ENCODE data around the gene WDR53.
A peak's percentile ranks its signal among the peaks of the same experiment; 100 is the strongest.
"Not testable (repeated sequence)": the region's sequence is repeated elsewhere in the genome, so short reads cannot be mapped to it uniquely, and the experiment has no call there.

WDR53 gene

DNA sequence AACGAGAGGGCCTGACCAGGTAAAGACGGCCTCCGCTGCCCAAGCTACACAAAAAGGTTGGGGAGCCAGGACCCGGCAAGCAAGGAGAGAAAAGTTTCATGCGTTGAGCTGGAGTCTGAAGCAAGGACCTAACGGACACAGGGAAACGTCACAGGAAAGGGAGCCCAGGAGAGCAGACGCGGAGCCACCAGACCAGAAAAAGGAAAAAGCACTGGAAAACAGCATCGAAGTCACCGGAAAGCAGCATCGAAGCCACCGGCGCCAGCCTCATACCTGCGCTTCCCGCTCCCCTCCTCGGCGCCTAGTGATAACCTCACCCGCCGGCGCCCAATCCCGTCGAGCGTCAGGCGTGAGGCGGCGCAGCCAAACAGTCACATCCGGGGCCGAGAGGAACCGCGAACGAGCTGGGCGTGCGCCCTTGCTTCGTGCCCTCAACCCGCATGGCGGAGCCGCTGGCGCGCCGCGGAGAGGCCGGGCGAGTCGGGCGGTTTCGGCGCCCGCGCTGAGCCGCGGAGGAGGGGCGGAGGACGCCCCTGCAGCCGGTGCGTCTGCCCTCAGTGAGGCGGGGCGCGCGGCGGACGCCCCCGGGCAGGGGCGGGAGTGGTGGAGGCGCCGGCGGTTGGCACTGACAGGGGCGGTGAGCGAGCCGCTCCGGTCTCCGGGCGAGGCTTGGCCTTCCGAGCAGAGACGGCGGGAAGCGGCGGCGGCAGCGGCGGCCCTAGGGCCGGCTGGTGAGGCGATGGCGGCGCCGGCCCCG, at the start of gene WDR53, which contains the start of gene FBXO45:
Gene WDR53, minus strand, starts transcription at position 309 of the 757 bp plus-strand sequence. CDS start 7,079 bp downstream, outside the sequence.
Gene FBXO45, plus strand, starts transcription at position 415 of the 757 bp plus-strand sequence. Its CDS starts 325 bp downstream, at position 740.
- peak; percentile 82 for DNase-seq

- no peak for DNase-seq
Observed at GRCh38 chr3:196617256-196617655, 48.9 kb upstream of the WDR53 start.

DNA sequence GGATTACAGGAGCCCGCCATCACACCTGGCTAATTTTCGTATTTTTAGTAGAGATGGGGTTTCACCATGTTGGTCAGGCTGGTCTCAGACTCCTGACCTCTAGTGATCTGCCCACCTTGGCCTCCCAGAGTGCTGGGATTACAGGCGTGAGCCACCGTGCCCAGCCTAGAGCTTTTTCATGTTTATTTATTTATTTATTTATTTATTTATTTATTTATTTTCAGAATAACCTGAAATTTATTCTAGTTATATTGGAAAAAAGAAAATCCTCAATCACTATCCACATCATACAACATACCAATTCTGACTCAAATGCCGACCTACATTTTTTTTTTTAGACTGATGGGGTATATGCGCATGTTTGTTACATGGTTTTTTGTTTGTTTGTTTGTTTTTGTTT, 46.9 kb upstream of the WDR53 start:
- not testable (repeated sequence) for DNase-seq

DNA sequence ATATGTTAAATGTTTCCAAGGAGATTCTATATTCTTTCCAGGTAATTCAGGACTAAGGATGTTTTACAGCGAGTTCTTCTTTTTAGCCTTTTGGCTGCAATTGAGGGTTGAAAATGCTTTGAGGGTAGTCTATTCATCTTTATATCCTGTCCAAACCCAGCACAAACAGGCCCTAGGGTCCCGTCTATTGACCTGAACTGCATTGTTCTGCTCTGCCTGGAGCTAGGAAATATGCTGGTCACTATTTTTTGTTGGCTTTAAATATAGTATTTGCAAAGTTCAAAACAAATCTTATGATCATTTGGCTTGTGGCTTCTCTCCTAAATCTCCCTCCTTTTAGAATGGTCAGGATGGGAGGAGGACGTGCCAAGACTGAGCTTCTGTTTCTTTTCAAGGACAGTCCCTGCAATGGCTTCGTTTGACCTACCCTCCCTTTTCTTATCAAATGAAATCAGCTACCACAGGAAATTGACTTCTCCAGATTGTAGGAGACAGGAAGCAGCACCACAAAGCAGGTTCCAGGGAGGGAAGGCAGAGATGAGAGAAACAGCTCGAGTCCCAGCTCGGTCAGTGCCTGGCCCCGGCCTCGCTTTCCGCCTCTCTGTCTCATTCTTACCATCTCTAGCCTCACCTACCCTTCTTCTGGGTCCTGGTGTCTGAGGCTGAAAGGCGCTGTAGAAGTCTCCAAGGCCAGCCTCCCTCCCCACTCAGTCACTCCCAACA, 43.6 kb upstream of the WDR53 start:
- no peak for DNase-seq

DNA sequence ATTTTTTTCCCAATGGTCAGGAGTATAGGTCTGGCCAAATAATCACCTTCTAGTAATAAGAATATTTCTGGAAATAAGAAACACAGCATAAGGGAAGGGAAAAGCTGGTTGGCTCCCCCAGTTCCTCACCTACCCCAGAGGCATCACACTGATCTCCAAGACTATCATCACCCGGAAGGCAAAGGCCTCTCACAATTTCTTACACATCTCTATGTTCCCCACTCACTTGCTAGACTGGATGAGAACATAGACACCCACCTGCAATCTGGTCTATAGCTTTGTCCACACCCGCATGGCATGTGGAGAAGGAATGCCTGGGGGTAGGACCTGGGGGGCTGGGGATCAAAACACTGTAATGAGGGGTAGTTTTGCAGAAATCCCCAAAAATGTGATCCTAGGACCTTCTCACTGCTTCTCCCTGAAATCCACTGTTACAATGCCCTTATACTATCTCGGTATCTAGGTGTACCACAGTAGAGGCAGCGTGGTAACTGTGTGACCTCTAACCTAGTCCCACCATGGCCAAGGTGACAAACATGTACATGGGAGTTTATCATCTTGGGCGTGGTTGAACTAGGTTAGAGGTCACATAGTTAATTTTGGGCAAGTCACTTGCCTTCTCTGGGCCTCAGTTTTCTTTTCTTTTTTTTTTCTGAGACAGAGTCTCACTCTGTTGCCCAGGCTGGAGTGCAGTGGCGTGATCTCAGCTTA, 41.6 kb upstream of the WDR53 start:
- DNase-seq = no peak

GRCh38 chr3:196609343-196609775, 41.0 kb upstream of the WDR53 start:
- DNase-seq = peak; percentile 53

DNA sequence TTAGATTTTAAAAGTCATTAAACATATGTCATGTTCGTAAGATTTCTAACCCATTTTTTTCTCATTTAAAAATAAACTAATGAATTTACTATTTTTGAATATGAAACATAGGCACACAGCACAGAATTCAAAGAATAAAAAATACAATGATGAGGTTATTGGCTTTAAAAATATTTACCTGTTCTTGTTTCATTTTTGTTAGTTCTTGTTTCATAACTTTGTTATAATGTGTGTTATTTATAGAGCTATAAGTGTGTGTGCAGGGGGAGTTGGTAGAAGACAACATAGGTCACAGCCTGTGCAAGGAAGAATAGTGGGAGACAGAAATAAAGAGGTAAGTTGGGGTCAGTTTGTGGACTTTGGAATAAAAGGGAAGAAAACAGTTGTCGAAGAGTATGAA, 40.3 kb upstream of the WDR53 start:
- DNase-seq = no peak

- DNase-seq = no peak
Observed at GRCh38 chr3:196604548-196604947, 36.2 kb upstream of the WDR53 start.

DNA sequence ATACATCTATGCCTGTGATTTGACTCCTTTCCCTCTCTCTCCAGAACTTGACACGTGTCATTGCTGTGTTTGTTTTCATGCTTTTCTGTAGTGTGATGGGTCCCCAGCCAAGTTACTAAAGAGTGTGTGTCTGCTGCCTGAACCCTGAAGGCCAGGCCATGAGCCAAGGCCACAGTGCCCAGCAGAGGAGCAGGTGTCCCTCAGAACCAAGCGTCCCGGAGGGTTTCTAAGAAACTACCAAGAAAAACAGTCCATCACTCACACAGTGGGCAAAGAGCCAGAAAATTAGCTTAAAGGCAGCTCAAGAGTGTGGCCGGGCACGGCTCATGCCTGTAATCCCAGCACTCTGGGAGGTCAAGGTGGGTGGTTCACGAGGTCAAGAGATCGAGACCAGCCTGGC, 35.3 kb upstream of the WDR53 start:
- peak; percentile 31 for DNase-seq

DNA sequence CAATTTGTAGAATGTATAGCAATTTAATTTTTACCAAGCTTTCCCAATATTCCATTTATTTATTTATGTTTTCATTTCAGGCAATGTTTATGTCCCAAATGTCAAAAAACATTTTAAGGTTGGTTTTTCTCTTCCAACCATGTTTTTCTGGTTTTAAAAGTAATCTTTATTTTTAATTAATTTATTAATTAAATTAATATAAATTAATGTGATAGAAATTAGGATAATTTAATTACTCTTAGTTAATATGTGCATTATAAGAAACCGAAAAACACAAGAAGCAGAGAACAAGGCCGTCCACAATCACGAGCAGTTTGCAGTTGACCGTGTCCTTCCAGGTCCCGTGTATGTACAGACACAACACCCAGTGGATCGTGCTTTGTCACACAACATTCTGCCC, 34.3 kb upstream of the WDR53 start:
- no peak for DNase-seq

- no peak for DNase-seq
Observed at GRCh38 chr3:196600359-196600758, 32.0 kb upstream of the WDR53 start.

DNA sequence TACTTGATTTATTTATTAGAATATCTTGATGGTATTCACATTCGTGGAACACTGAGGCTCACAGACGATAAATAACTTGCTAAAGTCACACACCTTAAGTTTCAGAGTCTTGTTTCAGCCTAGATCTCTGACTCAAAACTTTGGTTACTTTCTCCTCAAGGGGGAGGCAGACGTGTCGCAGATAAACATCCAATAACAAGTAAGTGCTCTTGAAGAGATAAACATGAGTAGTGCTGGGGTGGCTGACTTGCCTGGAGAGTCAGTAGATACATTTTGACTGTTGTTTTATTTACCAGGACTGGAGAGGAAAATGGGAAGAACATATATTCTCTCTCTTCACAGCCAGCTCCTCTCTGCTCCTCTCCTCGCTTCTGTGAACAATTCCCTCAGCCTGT, 31.4 kb upstream of the WDR53 start:
- DNase-seq = no peak

- DNase-seq = not testable (repeated sequence)
Observed at GRCh38 chr3:196597971-196598733, 29.8 kb upstream of the WDR53 start.

GRCh38 chr3:196596355-196596754, 28.0 kb upstream of the WDR53 start:
- no peak for DNase-seq

GRCh38 chr3:196590279-196590678, 21.9 kb upstream of the WDR53 start:
- no peak for DNase-seq

- DNase-seq = no peak
Observed at GRCh38 chr3:196585044-196585757, 16.8 kb upstream of the WDR53 start.

DNA sequence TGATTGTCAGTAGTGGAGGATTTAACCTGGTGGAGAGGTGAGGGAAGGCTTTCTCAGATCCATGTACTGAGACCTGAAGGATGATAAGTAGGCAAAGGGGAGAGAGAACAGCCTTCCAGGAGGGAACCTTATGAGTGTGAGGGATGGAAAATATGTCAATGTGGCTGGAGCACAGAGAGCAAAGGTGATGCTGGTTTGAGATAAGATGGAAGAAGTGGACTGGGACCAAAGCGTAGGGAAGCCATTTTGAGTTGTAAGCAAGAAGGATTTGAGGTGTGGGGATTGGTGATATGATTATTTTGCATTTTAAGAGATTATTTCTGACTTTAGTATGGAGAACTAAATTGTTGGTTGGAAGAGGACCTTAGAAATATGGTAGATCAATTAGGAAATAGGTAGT, 4.0 kb upstream of the WDR53 start:
- no peak for DNase-seq

- not testable (repeated sequence) for DNase-seq
Observed at GRCh38 chr3:196570332-196570731, 2.0 kb upstream of the WDR53 start.

DNA sequence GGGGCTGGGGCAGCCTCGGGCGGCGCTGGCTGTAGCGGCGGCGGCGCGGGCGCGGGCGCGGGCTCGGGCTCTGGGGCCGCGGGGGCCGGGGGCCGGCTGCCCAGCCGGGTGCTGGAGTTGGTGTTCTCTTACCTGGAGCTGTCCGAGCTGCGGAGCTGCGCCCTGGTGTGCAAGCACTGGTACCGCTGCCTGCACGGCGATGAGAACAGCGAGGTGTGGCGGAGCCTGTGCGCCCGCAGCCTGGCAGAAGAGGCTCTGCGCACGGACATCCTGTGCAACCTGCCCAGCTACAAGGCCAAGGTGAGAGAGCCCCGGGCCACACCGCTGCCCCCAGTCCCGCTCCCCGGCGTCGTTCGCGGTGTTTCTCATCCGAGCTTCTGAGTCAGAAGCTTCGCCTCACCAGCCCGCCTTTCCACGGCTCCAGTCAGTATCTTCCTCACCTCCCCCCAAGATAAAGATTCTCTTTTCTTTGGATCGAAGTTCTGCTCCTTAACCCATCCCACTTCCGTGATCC, 706 bp upstream of the WDR53 start:
- no peak for DNase-seq

DNA sequence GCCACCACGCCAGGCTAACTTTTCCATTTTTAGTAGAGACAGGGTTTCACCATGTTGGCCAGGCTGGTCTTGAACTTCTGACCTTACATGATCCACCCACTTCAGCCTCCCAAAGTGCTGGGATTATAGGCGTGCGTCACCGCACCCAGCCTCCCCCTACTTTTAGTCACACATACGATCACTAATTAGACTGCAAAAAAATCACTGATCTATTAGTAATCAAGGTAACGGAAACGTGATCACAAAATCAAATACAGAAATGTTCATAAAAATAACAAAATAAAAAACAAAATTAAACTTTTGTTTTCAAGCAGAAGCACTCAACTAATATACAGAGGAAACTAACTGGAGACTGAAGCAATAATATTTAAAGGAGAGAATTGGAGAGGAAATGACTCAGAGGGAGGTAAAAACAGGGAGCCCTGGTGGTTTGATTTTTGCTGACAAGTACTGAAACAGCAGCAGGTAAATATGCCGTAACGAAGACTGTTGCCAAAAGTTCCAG, 4.6 kb downstream of the WDR53 start:
- DNase-seq = no peak

DNA sequence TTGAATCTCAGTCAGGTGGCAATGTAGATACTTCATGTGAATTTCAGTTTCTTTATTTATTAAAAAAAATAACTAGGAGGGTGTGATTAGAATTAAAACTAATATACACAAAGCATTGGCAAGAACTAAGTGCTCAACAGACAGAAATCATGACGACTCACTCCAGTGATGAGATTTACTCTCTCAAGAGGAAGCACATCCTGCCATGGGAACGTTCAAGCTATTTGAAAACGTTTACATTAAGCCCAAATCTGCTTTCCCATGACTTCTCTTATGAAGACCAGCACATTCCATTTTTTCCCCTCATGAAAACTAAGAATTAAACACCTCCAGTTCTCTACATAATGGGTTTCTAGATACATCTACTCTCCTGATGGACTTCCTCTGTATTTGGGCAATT, 8.5 kb downstream of the WDR53 start:
- no peak for DNase-seq

DNA sequence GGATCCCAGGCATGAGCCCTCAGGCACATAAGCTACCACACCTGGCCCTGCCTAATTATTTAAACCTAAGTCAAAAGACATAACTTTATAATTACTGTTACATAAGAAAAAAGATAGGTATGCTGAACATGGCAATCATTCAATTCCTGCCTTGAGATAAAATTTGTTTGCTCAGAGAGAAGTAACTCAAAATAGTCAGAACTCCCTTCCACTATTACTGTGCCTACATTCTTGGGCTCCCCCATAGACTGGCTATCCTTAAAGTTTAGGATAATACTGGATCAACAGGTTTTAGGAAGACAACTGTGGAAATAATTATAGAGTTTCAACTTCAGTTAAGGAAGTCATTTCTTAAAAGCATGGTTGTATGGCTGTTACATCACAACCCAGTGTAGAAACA, 9.9 kb downstream of the WDR53 start:
- DNase-seq = no peak

Data from NCI-H2029 treated with DMSO at 0.1 percent for 48 hours (cell line).